Right ventricle myocardium inferior (tissue), 1 donor: ENCODE data around the gene SARM1. TPM values are rescaled to one million over a fixed set of nuclear protein-coding genes. Genes with fewer than 3 reads are reported as not detected.
"Not testable (repeated sequence)": the region's sequence is repeated elsewhere in the genome, so short reads cannot be mapped to it uniquely, and the experiment has no call there.

Source experiments
- ATAC-seq: fragments of 200-7000 bp; cut with Tn5 transposase; one replicate; pipeline ENCODE4 v1.9.1; 2020; ENCODE audit warnings: mild to moderate bottlenecking, moderate library complexity
- DNase-seq: peaks from one replicate; pipeline ENCODE4 v3.0.0; 2021; ENCODE audit errors: missing footprints
- intact Hi-C: fragments of 100-400 bp; cut with DNase I; formaldehyde crosslinking; loops from one replicate; pipeline ENCODE4 v1.11.0; 2022
- total RNA-seq: library from RNA; stranded (reverse); fragmentation: NEBNext Ultra II Directional; extraction: Animal tissue kit (Norgen Biotek cat#: 25700); gene quantifications from one replicate; pipeline ENCODE4 v1.2.1, GENCODE V29; 2021
- donor health status: DM: no; HTN: yes; CAD: no; lungs with severe emphysema.

The SARM1 gene
- total RNA-seq, 1 donor from 2014 or later, result 6.2 TPM

DNA sequence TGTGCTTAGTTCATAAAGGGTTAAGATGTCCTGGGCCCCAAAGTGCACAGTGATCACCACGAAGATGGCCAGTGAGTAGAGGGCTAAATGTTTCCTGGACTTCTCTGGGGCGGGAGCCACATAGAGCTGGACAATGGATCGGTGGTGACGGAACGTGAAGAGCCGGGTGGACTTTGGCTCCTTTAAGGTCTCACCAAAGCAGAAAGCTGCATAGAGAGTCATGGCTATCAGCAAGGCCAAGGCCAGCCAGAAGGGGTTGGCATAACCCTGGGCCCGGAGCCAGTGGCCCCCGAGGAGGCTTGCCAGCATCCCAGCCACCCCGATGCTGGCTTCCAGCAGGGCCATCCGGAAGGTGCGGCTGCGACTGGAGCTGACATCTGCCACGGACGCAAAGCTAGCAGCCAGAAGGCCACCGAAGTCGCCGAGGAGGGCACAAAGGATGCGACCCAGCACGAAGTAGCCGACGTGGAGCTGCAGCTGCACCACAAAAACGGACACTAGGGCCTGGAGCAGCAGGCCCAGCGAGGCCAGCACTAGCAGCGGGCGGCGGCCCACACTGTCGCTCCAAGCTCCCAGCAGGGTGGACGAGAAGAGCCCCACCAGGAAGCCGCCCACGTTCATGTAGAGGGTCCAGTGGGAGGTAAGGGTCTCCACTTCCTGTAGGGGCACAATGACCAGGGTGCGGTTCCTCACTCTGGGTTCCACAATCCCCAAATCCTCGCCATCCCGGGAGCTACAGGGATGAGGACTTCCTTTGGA is 33.5 kb downstream of the SARM1 start:
- ATAC-seq (no peak), DNase-seq (no peak)
- intact Hi-C loops, result loop anchor here (5.0 kb wide), 1 partner anchor 348 kb away; no protein-coding TSS in a partner anchor

- peak; percentile 82 for ATAC-seq
- intact Hi-C loops, result no loop called here
- peak; percentile 82 for DNase-seq
Observed at GRCh38 chr17:28405632-28406472, 34.4 kb downstream of the SARM1 start, which contains the start of gene SLC46A1. TSS of gene SLC46A1 (minus strand) at chr17:28406212. CDS start at chr17:28406114, 98 bp downstream.

DNA sequence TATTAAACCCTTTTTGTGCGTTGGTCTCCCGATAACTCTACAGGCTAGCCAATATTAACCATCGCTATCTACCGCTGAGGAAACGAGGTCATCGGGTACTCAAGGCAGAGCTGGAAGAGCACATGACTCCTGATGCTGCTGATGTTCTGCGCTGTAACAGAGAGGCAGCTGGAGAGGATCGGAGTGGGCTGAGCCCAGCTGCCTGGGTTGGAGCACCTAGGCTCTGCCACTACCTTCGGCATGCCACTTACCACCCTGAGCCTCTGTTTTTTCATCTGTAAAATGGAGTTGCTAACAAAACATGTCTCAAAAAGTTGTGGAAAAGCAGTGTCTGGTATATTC is 35.0 kb downstream of the SARM1 start:
- peak; percentile 11 for ATAC-seq
- intact Hi-C loops, result no loop called here
- no peak for DNase-seq

GRCh38 chr17:28407130-28407973 is 35.9 kb downstream of the SARM1 start:
- intact Hi-C loops, result no loop called here
- no peak for ATAC-seq
- no peak for DNase-seq

- intact Hi-C loops, result no loop called here
- ATAC-seq (no peak), DNase-seq (no peak)
Observed at GRCh38 chr17:28407974-28408306, 36.4 kb downstream of the SARM1 start.

DNA sequence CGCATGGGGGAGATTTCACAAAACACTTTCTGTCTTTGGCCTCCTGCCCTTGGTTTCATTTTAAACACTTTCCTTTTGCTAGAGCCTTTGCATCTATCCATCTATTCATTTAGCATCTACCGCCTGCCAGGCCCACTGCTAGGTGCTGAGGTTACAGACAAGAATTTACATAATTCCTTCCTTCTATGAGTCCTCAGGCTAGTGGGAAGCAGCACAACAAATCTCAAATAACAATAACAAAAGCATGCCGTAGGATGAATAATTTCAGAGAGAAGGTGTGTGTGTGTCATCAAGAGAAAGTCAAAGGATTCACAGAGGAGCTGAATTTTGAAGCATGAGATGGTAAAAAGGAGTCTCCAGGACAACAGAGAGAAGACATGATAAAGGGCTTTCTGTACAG is 40.6 kb downstream of the SARM1 start:
- DNase-seq (no peak), ATAC-seq (no peak)
- intact Hi-C loops, result no loop called here

DNA sequence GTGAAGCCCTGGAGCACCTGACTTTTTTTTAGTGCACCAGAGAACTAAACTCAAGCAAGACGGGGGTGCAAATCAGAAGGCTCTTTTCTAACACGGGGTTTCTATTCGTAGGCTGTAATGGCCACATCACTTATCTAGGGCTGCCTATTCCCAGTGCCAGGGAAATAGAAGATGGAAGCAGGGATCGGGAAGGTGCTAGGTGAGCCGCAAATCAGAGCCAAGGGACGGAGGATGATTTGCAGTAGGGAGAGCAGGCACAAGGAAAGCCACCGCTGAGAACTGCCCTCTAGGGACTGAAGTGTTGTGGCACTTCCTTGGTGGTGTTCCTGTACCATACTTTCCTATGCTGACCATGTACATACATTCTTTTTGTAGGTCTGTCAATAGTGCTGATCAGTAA is 42.3 kb downstream of the SARM1 start:
- intact Hi-C loops, result no loop called here
- no peak for DNase-seq
- no peak for ATAC-seq

DNA sequence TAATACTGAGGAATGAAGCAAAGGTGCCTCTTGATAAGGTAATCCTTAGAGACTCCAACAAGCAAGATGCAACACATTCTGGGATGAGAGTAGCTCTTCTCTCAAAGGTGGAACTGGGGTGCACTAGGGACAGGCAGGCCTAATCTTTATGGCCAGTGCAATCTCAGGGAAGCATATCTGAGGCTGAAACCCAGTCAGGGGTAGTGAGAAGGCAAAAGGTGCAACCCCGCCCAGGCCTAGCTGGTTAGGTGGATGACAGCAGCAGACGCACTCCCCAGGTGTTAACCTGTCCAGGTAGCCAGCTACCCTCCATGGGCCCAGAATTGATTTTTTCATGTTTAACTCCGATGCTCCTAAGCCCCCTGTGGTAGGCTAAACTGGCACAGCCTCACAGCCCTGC is 44.4 kb downstream of the SARM1 start:
- intact Hi-C loops, result no loop called here
- DNase-seq (no peak), ATAC-seq (no peak)

DNA sequence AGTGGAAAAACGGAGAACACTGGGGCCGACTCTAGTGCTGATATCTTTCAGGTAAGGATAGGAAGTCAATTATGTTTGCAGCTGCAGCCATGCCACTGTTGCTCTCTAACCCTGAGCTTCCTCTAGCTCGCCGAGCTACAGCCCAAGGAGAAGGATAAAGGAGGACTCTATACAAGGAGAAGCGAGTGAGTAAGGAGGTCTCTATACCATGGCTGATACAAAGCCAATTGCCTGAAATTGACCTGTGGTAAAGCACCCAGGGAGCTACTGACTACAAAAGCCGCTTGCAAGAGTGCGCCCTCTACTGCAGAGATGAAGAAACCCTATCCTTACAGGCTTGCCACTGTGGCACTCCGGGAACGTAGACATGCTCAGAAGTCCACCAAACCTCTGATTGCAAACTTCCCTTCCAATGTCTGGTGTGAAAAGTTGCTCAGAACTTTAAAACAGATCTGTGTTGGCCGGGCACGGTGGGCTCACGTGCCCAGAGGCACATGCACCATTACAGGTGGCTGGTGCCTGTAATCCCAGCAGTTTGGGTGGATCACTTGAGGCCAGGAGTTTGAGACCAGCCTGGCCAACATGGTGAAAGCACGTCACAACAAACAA is 45.3 kb downstream of the SARM1 start:
- DNase-seq (no peak), ATAC-seq (peak; percentile 72)
- intact Hi-C loops, result no loop called here

DNA sequence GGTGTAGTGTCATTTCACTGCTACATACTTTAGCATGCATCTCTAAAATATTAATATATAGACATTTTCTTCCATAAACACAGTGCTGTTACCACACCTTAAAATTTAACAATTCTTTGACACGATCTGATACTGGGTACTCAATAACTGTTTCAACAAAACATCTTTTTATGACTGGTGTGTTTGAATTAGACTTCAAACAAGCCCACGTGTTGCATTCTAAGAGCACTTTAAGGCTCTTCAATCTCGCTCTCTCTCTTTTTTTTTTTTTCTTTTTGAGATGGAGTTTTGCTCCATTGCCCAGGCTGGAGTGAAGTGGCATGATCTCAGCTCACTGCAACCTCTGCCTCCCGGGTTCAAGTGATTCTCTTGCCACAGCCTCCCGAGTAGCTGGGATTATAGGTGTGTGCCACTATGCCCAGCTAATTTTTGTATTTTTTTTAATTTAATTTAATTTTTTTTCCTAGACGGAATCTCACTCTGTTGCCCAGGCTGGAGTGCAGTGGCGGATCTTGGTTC is 50.4 kb downstream of the SARM1 start:
- intact Hi-C loops, result no loop called here
- DNase-seq, result no peak
- no peak for ATAC-seq

DNA sequence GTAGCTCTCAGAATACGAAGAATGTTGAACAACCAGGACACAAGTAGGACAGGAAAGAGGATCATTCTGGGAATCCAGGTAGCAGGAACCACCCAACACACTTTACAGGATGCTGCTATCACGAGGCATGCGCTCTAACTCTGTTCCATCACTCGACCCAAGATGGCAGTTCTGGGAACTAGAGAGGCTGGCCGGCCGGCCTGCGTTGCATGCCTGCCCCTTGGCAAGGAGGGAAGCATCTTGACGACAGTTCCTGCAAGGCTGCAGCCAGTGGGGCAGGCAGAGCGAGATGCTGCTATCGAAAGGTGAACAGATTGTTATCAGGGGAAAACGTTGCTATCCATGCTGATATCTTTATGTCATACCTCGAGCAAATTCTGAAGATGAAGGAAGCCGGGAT is 53.7 kb downstream of the SARM1 start:
- ATAC-seq (no peak), DNase-seq (no peak)
- intact Hi-C loops, result no loop called here

DNA sequence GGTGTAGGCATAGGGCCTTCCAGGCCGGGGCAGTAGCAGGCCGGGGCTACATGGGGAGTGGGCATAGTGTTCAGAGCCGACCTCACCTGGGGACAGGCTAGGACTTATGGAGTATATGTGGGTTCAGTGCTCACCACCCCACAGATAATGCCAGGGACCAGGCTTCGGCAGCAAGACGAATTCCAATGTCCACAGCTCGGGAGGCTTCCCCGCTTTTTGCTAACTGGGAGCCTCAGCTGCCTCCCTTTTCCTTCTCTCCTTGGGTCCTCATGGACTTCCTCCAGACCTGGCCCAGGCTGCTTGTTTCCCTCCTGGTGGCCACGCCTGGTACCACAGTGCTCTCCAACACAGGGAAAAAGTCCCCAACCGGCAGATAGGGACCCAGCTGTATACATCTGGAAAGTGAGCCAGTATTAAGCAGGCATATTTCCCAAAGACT is 54.6 kb downstream of the SARM1 start:
- DNase-seq (no peak), ATAC-seq (no peak)
- intact Hi-C loops, result no loop called here

DNA sequence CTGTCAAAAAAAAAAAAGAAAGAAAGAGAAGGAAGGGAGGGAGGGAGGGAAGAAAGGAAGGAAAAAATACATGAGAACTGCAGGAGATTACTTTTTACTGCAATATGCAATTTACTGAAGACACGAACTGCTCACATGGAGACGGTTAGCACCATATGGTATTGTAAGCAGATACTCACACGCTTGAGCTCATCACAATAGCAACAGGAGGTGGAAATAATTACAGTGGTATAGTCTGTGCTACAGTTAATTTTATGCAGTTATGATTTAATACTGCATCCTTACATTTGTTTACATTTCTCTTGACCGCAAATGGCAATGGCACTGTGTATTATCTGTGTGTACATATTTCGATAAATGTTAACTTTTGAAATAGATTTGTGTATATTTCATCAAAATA is 55.9 kb downstream of the SARM1 start:
- no peak for DNase-seq
- no peak for ATAC-seq
- intact Hi-C loops, result no loop called here

- ATAC-seq, intact Hi-C loops, DNase-seq: not testable (repeated sequence)
Observed at GRCh38 chr17:28427982-28428381, 56.5 kb downstream of the SARM1 start.

GRCh38 chr17:28433721-28434120 is 62.2 kb downstream of the SARM1 start:
- DNase-seq (no peak), ATAC-seq (no peak)
- intact Hi-C loops, result no loop called here

DNA sequence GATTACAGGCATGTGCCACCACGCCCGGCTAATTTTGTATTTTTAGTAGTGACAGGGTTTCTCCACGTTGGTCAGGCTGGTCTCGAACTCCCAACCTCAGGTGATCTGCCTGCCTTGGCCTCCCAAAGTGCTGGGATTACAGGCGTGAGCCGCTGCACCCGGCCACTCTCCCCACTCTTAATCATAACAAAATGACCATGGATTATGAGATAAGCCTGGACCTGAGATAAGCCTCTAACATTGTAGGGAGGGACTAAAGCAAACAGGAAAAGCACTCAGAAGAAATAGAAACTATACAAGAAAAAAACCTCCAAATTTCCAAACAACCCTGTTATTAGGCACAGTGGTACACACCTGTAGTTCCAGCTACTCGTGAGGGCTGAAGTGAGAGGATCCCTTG is 62.8 kb downstream of the SARM1 start:
- ATAC-seq, intact Hi-C loops, DNase-seq: not testable (repeated sequence)

GRCh38 chr17:28443901-28444638 is 72.6 kb downstream of the SARM1 start:
- intact Hi-C loops, result no loop called here
- ATAC-seq (no peak), DNase-seq (no peak)
